GM19455 (cell line): ENCODE results near the gene ZNF548.
A peak's percentile ranks its signal among the peaks of the same experiment; 100 is the strongest.
"Not testable (repeated sequence)": the region's sequence is repeated elsewhere in the genome, so short reads cannot be mapped to it uniquely, and the experiment has no call there.

Source experiments
- ATAC-seq: cut with Tn5 transposase; IDR thresholded peaks from one replicate; pipeline ENCODE4 v1.9.1; 2021; ENCODE audit not compliant: unreplicated experiment

The ZNF548 gene

GRCh38 chr19:57389730-57390598 is at the start of gene ZNF548:
TSS of gene ZNF548 (plus strand) at chr19:57389854. CDS start at chr19:57390100, 246 bp downstream.
- peak; percentile 97 for ATAC-seq

DNA sequence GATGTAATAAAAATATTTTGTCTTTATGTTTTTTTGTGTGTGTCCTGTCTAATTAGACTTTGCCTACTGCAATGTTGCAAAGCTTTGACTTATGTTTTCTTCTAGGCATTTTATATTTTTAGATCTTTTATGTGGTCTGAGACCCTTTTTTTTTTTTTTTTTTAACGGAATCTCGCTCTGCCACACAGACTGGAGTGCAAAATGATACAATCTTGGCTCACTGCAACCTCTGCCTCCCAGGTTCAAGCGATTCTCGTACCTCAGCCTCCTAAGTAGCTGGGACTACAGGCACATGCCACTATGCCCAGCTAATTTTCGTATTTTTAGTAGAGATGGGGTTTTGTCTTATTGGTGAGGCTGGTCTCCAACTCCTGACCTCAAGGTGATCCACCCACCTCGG is 47.1 kb upstream of the ZNF548 start:
- ATAC-seq = no peak

DNA sequence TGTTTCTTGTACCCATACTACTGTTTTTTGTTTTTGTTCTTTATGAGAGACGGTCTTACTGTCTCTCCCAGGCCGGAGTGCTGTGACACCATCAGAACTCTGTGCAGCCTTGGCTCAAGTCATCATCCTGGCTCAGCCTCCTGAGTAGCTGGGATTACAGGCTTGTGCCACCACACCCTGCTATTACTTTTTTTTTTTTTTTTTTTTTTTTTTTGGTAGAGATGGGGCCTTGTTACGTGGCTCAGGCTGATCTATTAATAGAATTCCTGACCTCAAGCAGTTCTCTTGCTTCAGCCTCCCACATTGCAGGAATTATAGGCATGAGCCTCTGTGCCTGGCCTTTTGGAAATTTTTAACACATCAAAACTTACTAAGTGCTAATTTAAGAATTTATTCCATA is 41.5 kb upstream of the ZNF548 start:
- ATAC-seq = no peak

DNA sequence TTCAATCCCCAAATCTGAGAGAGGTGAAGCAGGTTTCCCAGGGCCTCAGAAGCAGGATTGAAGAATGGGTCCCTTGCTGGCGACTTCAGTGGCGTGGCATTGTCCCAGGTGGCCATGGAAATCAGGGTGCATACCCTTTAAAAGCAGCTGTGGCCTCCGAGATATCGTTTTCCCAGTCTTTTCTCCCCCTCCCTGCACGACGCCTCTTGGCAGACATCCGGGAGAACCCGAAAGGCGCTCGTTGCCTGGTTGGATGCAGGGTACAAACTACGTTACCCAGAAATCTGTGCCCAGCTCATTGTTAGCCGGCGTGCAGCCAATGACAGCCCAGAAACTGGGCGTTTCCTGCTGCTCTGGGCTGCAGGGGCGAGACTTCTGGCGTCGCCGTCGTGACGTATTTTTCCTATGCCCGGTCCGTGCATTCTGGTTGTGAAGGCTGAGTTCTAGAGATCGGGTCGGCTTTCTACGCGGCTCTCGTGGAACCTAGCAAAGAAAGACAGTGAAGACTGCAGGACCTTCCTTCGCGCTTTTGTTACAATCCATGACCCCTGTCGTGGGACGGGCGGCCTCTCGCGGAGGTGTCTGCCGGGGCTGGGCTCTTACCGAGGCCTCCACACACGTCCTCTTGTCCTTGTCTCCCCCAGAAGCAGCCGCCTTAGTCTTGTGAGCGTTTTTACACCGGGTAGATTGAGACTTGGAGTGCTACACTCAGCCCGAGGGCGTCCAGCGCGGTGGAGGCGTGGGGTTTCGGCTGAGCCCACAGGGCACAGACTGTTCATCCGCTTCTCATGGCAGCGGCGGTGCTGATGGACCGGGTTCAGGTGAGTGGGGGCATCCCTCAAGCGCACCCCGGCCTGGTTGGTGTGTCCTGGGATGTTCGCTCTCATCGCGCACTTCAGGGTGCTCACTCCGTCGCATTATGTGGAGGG is 38.5 kb upstream of the ZNF548 start, which contains the start of gene ZNF304:
Gene ZNF304 (plus strand): TSS at position 395 of the 929 bp plus-strand sequence. CDS start 394 bp downstream, at position 789.
- ATAC-seq = peak; percentile 98

DNA sequence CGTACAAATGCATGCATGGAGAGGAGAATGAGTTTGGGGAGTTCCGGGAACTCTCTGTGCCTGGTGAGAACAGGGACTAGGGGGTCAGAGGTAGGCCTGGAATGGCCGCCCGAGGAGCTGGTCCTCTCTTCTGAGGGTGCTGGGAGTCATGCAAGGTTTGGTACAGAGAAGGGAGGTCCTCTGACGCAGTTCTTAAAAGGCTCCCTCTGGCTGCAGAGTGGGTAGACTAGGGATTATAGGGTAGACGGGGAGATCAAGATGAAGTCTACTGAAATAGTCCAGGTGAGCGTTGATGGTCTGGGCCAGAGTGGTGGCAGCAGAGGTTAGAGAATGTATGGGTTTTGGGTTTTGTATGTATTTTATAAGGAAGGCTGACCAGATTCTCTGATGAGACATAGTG is 37.8 kb upstream of the ZNF548 start:
- ATAC-seq = no peak

DNA sequence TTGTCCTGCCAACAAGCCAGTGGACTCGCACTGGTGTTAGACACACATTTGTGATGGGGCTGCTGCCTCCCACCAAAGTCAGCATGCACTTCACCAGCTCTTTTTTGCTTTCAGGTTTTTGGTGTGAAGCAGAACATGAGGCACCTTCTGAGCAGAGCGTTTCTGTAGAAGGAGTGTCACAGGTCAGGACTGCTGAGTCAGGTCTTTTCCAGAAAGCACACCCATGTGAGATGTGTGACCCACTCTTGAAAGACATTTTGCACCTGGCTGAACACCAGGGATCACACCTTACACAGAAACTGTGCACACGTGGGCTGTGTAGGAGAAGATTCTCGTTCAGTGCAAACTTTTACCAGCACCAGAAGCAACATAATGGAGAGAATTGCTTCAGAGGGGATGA is 33.7 kb upstream of the ZNF548 start:
- ATAC-seq = no peak

DNA sequence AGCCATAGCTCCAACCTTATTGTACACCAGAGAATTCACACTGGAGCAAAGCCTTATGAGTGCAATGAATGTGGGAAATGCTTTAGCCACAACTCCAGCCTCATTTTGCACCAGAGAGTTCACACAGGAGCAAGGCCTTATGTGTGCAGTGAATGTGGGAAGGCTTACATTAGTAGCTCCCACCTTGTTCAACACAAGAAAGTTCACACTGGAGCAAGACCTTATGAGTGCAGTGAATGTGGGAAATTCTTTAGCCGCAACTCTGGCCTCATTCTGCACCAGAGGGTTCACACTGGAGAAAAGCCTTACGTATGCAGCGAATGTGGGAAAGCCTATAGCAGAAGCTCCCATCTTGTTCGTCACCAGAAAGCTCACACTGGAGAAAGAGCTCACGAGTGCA is 32.2 kb upstream of the ZNF548 start:
- no peak for ATAC-seq

GRCh38 chr19:57359300-57359699 is 30.4 kb upstream of the ZNF548 start:
- no peak for ATAC-seq

- ATAC-seq = no peak
Observed at GRCh38 chr19:57362419-57362818, 27.2 kb upstream of the ZNF548 start.

DNA sequence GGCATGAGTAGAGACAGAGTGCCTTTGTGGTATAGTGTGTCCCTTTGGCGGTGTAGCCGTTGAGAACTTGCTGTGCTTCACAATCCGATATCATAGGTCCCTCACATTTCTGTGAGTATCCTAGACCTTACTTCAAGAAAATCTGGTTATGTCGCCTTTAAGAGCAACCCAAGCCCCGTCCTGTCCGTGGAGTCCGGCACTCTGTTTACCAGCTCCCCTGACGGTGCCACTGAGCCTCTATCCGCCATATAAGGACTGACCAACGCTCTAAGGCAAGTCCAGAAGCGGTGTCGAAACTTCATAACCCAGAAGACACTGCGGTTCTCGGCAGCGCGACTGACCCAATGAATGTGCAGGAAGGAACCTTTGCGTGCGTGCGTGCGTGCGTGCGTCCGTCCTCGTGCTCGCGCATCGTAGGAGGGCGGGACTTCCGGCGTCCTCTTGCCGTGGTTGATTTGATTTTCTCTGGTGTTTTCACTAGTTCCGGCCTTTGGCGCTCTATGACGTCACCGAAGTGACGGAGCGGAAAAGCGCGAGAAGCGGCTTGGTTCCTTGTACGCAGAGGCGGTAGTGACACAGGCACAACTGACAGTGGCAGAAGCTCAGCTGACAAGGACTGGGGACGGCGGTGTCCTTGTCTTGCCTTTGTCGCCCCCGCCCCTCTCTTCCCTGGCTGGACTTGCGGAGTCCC is 26.5 kb upstream of the ZNF548 start, which contains the start of the genes TRAPPC2B and ZNF547:
Gene TRAPPC2B (plus strand): TSS at position 555 of the 691 bp plus-strand sequence. CDS start 1,283 bp downstream, outside the sequence.
Gene ZNF547 (plus strand): TSS at position 555 of the 691 bp plus-strand sequence. CDS start 5,005 bp downstream, outside the sequence.
- peak; percentile 91 for ATAC-seq

- peak; percentile 5 for ATAC-seq
Observed at GRCh38 chr19:57363688-57364181, 25.9 kb upstream of the ZNF548 start.

- no peak for ATAC-seq
Observed at GRCh38 chr19:57366776-57367175, 22.9 kb upstream of the ZNF548 start.

- ATAC-seq = no peak
Observed at GRCh38 chr19:57374179-57374578, 15.5 kb upstream of the ZNF548 start.

DNA sequence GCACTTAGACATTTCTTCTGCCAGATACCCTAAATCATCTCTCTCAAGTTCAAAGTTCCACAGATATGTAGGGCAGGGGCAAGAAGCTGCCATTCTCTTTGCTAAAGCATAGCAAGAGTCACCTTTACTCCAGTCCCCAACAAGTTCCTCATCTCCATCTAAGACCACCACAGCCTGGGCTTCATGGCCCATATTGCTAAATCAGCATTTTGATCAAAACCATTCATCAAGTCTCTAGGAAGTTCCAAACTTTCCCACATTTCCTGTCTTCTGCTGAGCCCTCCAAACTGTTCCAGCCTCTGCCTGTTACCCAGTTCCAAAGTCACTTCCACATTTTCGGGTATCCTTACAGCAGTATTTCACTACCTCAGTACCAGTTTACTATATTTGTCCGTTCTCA is 15.0 kb upstream of the ZNF548 start:
- not testable (repeated sequence) for ATAC-seq

- no peak for ATAC-seq
Observed at GRCh38 chr19:57376151-57376550, 13.5 kb upstream of the ZNF548 start.

GRCh38 chr19:57377498-57378146 is 12.0 kb upstream of the ZNF548 start:
- no peak for ATAC-seq

GRCh38 chr19:57380923-57381322 is 8.7 kb upstream of the ZNF548 start:
- ATAC-seq = no peak

DNA sequence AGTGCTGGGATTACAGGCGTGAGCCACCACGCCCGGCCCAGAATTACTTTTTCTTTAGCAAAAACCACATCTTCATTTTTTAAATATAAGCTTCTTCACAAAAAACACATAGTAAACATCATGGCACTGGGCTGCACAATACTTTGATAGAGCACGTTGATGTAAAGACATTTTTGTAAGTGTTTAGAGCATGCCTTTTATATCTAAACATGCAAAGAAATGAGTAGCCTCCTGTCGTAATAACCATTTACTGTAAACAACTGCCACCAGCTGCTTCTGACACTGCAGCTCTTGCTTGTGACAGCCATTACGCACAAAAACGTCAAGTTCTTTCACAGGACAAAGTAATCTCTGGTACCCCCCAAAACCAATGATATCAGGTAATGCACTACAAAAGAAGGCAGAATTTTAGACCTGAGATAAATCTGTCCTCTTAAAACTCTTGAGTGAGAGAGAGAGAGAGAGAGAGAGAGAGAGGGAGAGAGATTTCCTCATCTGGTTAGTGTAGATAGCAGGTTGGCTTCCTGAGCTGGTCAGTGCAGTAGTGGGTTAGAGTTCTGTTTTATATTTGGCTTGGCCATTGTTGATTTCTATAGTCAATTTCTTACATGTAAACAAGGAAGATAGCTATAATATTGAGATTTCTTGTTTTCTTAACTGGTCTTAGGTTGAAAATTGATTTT is 6.7 kb upstream of the ZNF548 start:
- ATAC-seq = no peak

- no peak for ATAC-seq
Observed at GRCh38 chr19:57389194-57389729, 392 bp upstream of the ZNF548 start.
